ENCODE data around the gene ITPR2.
"Not testable (repeated sequence)": the region's sequence is repeated elsewhere in the genome, so short reads cannot be mapped to it uniquely, and the experiment has no call there.

DNA sequence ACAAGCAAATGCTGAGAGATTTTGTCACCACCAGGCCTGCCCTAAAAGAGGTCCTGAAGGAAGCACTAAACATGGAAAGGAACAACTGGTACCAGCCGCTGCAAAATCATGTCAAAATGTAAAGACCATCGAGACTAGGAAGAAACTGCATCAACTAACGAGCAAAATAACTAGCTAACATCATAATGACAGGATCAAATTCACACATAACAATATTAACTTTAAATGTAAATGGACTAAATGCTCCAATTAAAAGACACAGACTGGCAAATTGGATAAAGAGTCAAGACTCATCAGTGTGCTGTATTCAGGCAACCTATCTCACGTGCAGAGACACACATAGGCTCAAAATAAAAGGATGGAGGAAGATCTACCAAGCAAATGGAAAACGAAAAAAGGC lies 161.5 kb downstream of the ITPR2 start:
- TF ChIP-seq, protein P1, sequence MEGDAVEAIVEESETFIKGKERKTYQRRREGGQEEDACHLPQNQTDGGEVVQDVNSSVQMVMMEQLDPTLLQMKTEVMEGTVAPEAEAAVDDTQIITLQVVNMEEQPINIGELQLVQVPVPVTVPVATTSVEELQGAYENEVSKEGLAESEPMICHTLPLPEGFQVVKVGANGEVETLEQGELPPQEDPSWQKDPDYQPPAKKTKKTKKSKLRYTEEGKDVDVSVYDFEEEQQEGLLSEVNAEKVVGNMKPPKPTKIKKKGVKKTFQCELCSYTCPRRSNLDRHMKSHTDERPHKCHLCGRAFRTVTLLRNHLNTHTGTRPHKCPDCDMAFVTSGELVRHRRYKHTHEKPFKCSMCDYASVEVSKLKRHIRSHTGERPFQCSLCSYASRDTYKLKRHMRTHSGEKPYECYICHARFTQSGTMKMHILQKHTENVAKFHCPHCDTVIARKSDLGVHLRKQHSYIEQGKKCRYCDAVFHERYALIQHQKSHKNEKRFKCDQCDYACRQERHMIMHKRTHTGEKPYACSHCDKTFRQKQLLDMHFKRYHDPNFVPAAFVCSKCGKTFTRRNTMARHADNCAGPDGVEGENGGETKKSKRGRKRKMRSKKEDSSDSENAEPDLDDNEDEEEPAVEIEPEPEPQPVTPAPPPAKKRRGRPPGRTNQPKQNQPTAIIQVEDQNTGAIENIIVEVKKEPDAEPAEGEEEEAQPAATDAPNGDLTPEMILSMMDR (IDR thresholded peaks at IDR 0.05; ENCODE audit: low read depth, low read length): not testable (repeated sequence)
- TF ChIP-seq EZH2phosphoT487 (IDR thresholded peaks at IDR 0.05; ENCODE audit: low read depth): not testable (repeated sequence)

All from OCI-LY3 (cell line).